ENCODE measurements around the gene TJP2.

The TJP2 gene

GRCh38 chr9:69265891-69266290, 91.8 kb downstream of the TJP2 start:
- TF ChIP-seq CTCF (IDR thresholded peaks at IDR 0.05) = no peak
- Histone ChIP-seq H3K4me3 (no peak overlapping the region), H3K27ac (no peak overlapping the region), H3K9me3 (no peaks in the 10 kb centered on the region), H3K27me3 (no peaks in the 10 kb centered on the region), H3K36me3 (no peaks in the 10 kb centered on the region), H3K4me1 (no peaks in the 10 kb centered on the region)
- intact Hi-C loops (cut with DNase I; ENCODE audit: low total_unique reads) = no loop called here
- no peak for DNase-seq

- H3K36me3 ChIP-seq = no peaks in the 10 kb centered on the region
- peaks cover 0 to 9% (median 3%) of the 10 kb centered on the region in 4 donors for H3K4me1 ChIP-seq
- no peak for DNase-seq
- no peaks in the 10 kb centered on the region for H3K27me3 ChIP-seq
- H3K27ac ChIP-seq = no peak overlapping the region
- TF ChIP-seq CTCF (IDR thresholded peaks at IDR 0.05) = no peak
- no peak overlapping the region for H3K4me3 ChIP-seq
- no peaks in the 10 kb centered on the region for H3K9me3 ChIP-seq
- intact Hi-C loops (cut with DNase I; ENCODE audit: low total_unique reads) = no loop called here
These were observed 98.1 kb downstream of the TJP2 start for GRCh38 chr9:69272212-69272611.

- Histone ChIP-seq H3K36me3 (no peaks in the 10 kb centered on the region), H3K4me3 (no peak overlapping the region)
- intact Hi-C loops (cut with DNase I; ENCODE audit: low total_unique reads) = no loop called here
These were observed 99.1 kb downstream of the TJP2 start for GRCh38 chr9:69273161-69273560.

GRCh38 chr9:69276775-69277174, 102.7 kb downstream of the TJP2 start:
- H3K27me3 ChIP-seq = no peaks in the 10 kb centered on the region
- TF ChIP-seq CTCF (IDR thresholded peaks at IDR 0.05) = no peak
- H3K4me3 ChIP-seq = no peak overlapping the region
- intact Hi-C loops (cut with DNase I; ENCODE audit: low total_unique reads) = no loop called here
- no peaks in the 10 kb centered on the region for H3K36me3 ChIP-seq
- peak; percentile 40 to 85 for DNase-seq
- H3K27ac ChIP-seq = peak overlapping the region in 1 of 2 donors; percentile 2
- peaks cover 0 to 9% (median 3%) of the 10 kb centered on the region in 4 donors for H3K4me1 ChIP-seq
- H3K9me3 ChIP-seq = no peaks in the 10 kb centered on the region

More at GRCh38 chr9:69273161-69273560, 99.1 kb downstream of the TJP2 start:
- Histone ChIP-seq H3K27ac (no peak overlapping the region), H3K27me3 (no peaks in the 10 kb centered on the region), H3K9me3 (no peaks in the 10 kb centered on the region), H3K4me1 (peaks cover 0 to 9% (median 3%) of the 10 kb centered on the region in 4 donors)
- no peak for DNase-seq
- TF ChIP-seq CTCF (IDR thresholded peaks at IDR 0.05) = no peak

- no peak for DNase-seq
- intact Hi-C loops (cut with DNase I; ENCODE audit: low total_unique reads) = no loop called here
- Histone ChIP-seq H3K36me3 (no peaks in the 10 kb centered on the region), H3K4me3 (no peak overlapping the region), H3K9me3 (no peaks in the 10 kb centered on the region), H3K27me3 (no peaks in the 10 kb centered on the region), H3K4me1 (peaks cover 0 to 9% (median 3%) of the 10 kb centered on the region in 4 donors), H3K27ac (no peak overlapping the region)
- no peak for TF ChIP-seq CTCF (IDR thresholded peaks at IDR 0.05)
These were observed 105.1 kb downstream of the TJP2 start for GRCh38 chr9:69279084-69279731.

Measured in tibial artery (tissue), 4 donors.